Measurements from ENCODE around the gene PTH1R. TPM values are rescaled to one million over a fixed set of nuclear protein-coding genes. Genes with fewer than 3 reads are reported as not detected.

Gene PTH1R
- total RNA-seq, 1 experiment from 2014 or later = 1.0 TPM

DNA sequence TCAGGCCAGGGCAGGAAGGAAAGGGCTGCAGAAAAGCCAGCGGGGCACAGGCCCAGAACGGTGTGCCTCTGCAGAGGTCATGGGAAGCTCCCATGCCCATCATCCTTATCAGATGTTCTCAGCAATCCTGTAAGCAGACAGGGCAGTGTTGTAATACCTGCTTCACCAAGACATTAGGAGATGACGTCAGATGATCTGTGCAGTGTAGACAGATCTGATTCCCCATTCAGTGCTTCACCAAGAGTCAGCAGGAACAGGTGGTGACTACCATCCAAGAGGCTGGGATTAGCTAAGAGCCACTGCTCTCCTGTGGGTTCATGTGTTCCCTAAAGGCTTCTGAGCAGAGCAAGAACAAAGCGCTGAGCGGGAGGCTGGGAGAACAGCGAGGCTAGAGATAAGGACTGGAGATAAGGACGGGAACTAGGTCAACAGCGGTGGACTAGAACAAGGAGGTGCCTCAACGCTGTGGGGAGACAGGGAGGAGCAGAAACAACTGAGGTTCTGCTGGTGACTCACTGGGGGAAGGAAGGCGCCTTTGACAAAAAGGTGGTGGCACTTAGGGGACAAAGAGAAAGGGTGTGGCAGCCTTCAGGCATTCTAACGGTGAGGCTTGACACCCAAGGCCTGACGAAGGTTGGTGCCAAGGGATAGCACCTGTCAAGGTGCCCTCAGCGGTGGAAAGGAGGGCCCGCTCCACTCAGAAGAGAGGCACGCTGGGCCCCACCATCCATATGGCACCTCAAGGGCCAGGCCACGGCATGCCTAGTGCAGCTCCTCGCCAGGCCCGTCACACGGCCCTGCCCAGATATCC, 70.7 kb downstream of the PTH1R start:
- no peak overlapping the region for H3K27ac ChIP-seq (ENCODE audit: insufficient read length, low read depth, low read length)
- Mint-ChIP-seq H3K27me3 (ENCODE audit: low read depth) (no peaks in the 10 kb centered on the region), H3K27ac (peak overlapping the region in 2 of 3 experiments; percentile 41 to 57; a peak in 2 of 7 replicates), H3K36me3 (ENCODE audit: insufficient read depth in 1 of 3, low read depth in 3 of 3) (peaks cover 6 to 23% (median 17%) of the 10 kb centered on the region in 3 experiments), H3K4me1 (peaks cover 48 to 70% of the 10 kb centered on the region in 2 experiments), H3K9me3 (no peaks in the 10 kb centered on the region; a peak in 1 of 5 replicates), H3K4me3 (no peak overlapping the region)
- peaks cover 2% of the 10 kb centered on the region for H4K20me1 ChIP-seq (ENCODE audit: control insufficient read depth, insufficient read depth, insufficient read length)
- no peak overlapping the region for H3T11ph ChIP-seq (ENCODE audit: low read length)
- no peak overlapping the region for H2BK20ac ChIP-seq (ENCODE audit: low read depth, low read length, poor library complexity, severe bottlenecking)
- H3K23me2 ChIP-seq (ENCODE audit: insufficient read length, low read depth, low read length, poor library complexity, severe bottlenecking) = no peaks in the 10 kb centered on the region
- H3K79me2 ChIP-seq (ENCODE audit: insufficient read depth, low read length) = peaks cover 36% of the 10 kb centered on the region; the same call in 1 of the 2 replicates
- WGBS (ENCODE audit: extremely low coverage, insufficient read length, low lambda C conversion rate) = no CpG with 5 or more reads among the region's 19 CpGs
- no peaks in the 10 kb centered on the region for H3K27me3 ChIP-seq (ENCODE audit: insufficient read depth, low read length)
- TF ChIP-seq, protein P1, sequence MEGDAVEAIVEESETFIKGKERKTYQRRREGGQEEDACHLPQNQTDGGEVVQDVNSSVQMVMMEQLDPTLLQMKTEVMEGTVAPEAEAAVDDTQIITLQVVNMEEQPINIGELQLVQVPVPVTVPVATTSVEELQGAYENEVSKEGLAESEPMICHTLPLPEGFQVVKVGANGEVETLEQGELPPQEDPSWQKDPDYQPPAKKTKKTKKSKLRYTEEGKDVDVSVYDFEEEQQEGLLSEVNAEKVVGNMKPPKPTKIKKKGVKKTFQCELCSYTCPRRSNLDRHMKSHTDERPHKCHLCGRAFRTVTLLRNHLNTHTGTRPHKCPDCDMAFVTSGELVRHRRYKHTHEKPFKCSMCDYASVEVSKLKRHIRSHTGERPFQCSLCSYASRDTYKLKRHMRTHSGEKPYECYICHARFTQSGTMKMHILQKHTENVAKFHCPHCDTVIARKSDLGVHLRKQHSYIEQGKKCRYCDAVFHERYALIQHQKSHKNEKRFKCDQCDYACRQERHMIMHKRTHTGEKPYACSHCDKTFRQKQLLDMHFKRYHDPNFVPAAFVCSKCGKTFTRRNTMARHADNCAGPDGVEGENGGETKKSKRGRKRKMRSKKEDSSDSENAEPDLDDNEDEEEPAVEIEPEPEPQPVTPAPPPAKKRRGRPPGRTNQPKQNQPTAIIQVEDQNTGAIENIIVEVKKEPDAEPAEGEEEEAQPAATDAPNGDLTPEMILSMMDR (conservative IDR thresholded peaks at IDR 0.05) = no peak
- peaks cover 8% of the 10 kb centered on the region; the same call in 1 of the 2 replicates for H3K4me1 ChIP-seq (ENCODE audit: insufficient read depth, low read length)
- H2BK15ac ChIP-seq (ENCODE audit: low read depth, low read length) = no peak overlapping the region
- H2AFZ ChIP-seq (ENCODE audit: low read length) = no peak overlapping the region
- H3K56ac ChIP-seq (ENCODE audit: insufficient read length, low read depth, low read length) = no peak overlapping the region
- peaks cover 16% of the 10 kb centered on the region for H3K79me1 ChIP-seq (ENCODE audit: insufficient read depth, low read depth, low read length, poor library complexity, severe bottlenecking)
- H2BK5ac ChIP-seq (ENCODE audit: insufficient read length, low read length) = no peak overlapping the region
- H3K23ac ChIP-seq (ENCODE audit: insufficient read length, low read depth, low read length) = no peak overlapping the region
- H4K5ac ChIP-seq (ENCODE audit: insufficient read length, low read depth, low read length) = no peak overlapping the region
- H4K8ac ChIP-seq (replicated peaks; ENCODE audit: insufficient read length, low read depth, low read length) = no peak overlapping the region
- no peak overlapping the region for H2AK5ac ChIP-seq (ENCODE audit: insufficient read length, low read length)
- no peak overlapping the region for H2BK120ac ChIP-seq (ENCODE audit: low read depth, low read length, poor library complexity, severe bottlenecking)
- H4K91ac ChIP-seq (ENCODE audit: insufficient read length, low read depth, low read length) = no peak overlapping the region
- H3K14ac ChIP-seq (ENCODE audit: insufficient read depth, low read length) = no peak overlapping the region
- no peak overlapping the region for H3K4me2 ChIP-seq (ENCODE audit: insufficient read depth, insufficient read length, low read length)
- no peak for DNase-seq
- no peak overlapping the region for H3K18ac ChIP-seq (ENCODE audit: insufficient read length, low read depth, low read length)
- H3K4ac ChIP-seq (ENCODE audit: low read depth, low read length) = no peak overlapping the region
- H2BK12ac ChIP-seq (ENCODE audit: insufficient read length, low read depth, low read length) = no peak overlapping the region
- H3K9me3 ChIP-seq (ENCODE audit: control insufficient read depth, low read depth, low read length) = no peaks in the 10 kb centered on the region
- H3K9ac ChIP-seq (ENCODE audit: extremely low read depth, insufficient read length, low read length) = no peak overlapping the region

Measured in H9 (cell line).